Progenitor cell of endocrine pancreas (in vitro differentiated cells): ENCODE data around the gene FOXN4. TPM values are rescaled to one million over a fixed set of nuclear protein-coding genes. Genes with fewer than 3 reads are reported as not detected.

ENCODE experiments used
- DNase-seq: peaks from one replicate; pipeline ENCODE4 v3.0.0; 2021; ENCODE audit warnings: low spot score; ENCODE audit not compliant: unreplicated experiment
- H3K27ac Mint-ChIP-seq: 2 replicates; pipeline ENCODE4 v1.8.0; 2021; ENCODE audit warnings: mild to moderate bottlenecking, moderate library complexity, mixed read lengths
- H3K27me3 Mint-ChIP-seq: 2 replicates; pipeline ENCODE4 v1.8.0; 2021; ENCODE audit warnings: mixed read lengths
- H3K36me3 Mint-ChIP-seq: 2 replicates; pipeline ENCODE4 v1.8.0; 2022; ENCODE audit warnings: mixed read lengths; ENCODE audit not compliant: insufficient read depth
- H3K4me1 Mint-ChIP-seq: 2 replicates; pipeline ENCODE4 v1.8.0; 2021; ENCODE audit warnings: low read depth, mixed read lengths
- H3K4me3 Mint-ChIP-seq: 2 replicates; pipeline ENCODE4 v1.8.0; 2021; ENCODE audit warnings: low read depth, mild to moderate bottlenecking, moderate library complexity, mixed read lengths
- H3K9me3 Mint-ChIP-seq: 2 replicates; pipeline ENCODE4 v1.8.0; 2021; ENCODE audit warnings: low read depth, mixed read lengths
- CTCF ChIP-seq: fragments of 200-600 bp; sonication (generic); IDR thresholded peaks from one replicate; pipeline ENCODE4 v1.5.0; 2021; ENCODE audit warnings: antibody characterized with exemption, mild to moderate bottlenecking; ENCODE audit not compliant: unreplicated experiment
- total RNA-seq: library from RNA; stranded (reverse); gene quantifications from 2 replicates; pipeline ENCODE4 v1.2.1, GENCODE V29; 2021

The FOXN4 gene
- total RNA-seq, 1 donor from 2014 or later: 0.34 TPM

DNA sequence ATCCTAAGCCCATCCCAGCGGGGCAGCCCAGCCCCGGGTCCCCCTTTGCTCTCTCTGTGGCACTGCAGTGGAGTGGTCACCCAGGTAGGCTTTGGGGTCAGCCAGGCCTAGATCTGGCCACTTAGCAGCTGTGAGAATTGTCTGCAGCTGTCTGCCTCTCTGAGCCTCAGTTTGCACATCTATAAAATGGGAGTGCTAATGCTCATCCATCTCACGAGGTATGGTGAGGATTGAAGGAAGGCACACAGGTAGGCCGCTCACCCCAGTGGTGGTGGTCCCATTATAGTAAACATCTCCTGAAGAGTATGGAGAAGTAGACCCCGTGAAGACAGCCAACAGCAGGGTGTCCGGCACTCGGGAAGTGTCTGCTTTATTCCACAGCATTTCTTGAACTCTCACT is 9.2 kb downstream of the FOXN4 start:
- H3K36me3 Mint-ChIP-seq: no peaks in the 10 kb centered on the region
- no peak for TF ChIP-seq CTCF
- H3K9me3 Mint-ChIP-seq: no peaks in the 10 kb centered on the region
- no peak overlapping the region for H3K4me3 Mint-ChIP-seq
- H3K27me3 Mint-ChIP-seq: peaks cover 22% of the 10 kb centered on the region
- DNase-seq: no peak
- H3K27ac Mint-ChIP-seq: no peak overlapping the region
- no peaks in the 10 kb centered on the region for H3K4me1 Mint-ChIP-seq

- no peak overlapping the region for H3K4me3 Mint-ChIP-seq
- no peaks in the 10 kb centered on the region for H3K36me3 Mint-ChIP-seq
- no peak overlapping the region for H3K27ac Mint-ChIP-seq
- H3K9me3 Mint-ChIP-seq: no peaks in the 10 kb centered on the region
- no peak for DNase-seq
- no peak for TF ChIP-seq CTCF
- peaks cover 15% of the 10 kb centered on the region for H3K27me3 Mint-ChIP-seq
- no peaks in the 10 kb centered on the region for H3K4me1 Mint-ChIP-seq
Measured at GRCh38 chr12:109296431-109296830, 12.7 kb downstream of the FOXN4 start.

GRCh38 chr12:109295764-109296425 is 13.2 kb downstream of the FOXN4 start:
- no peak overlapping the region for H3K27ac Mint-ChIP-seq
- no peaks in the 10 kb centered on the region for H3K36me3 Mint-ChIP-seq
- no peak for TF ChIP-seq CTCF
- H3K4me1 Mint-ChIP-seq: no peaks in the 10 kb centered on the region
- no peaks in the 10 kb centered on the region for H3K9me3 Mint-ChIP-seq
- no peak overlapping the region for H3K4me3 Mint-ChIP-seq
- peaks cover 13% of the 10 kb centered on the region for H3K27me3 Mint-ChIP-seq
- no peak for DNase-seq

DNA sequence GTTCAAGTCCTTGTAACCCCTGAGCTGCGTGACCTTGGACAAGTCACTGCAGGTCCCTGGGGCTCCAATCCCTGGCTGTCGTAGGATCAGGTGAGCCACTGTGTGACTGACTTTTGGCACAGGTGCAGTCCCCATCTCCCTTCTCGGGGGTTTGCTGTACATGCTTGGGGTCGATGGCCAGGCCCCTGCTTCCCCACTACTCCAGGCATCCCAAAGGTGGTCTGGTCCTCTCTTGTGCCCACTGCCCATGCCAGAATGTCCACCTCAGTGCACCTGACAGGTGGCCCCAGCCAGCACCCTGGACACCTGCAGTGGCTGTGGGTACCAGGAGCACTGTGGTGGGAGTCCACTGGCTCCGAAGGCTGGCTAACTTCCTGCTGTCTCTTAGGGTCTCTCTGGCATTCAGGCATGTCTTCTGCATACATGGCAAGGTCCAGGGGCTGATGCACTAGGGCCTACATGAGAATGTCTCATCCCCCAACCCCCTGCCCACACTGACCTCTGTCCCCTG is 14.7 kb downstream of the FOXN4 start:
- no peak for DNase-seq
- peaks cover 13% of the 10 kb centered on the region for H3K27me3 Mint-ChIP-seq
- no peak for TF ChIP-seq CTCF
- no peak overlapping the region for H3K4me3 Mint-ChIP-seq
- H3K36me3 Mint-ChIP-seq: no peaks in the 10 kb centered on the region
- H3K9me3 Mint-ChIP-seq: no peaks in the 10 kb centered on the region
- H3K27ac Mint-ChIP-seq: no peak overlapping the region
- H3K4me1 Mint-ChIP-seq: no peaks in the 10 kb centered on the region

DNA sequence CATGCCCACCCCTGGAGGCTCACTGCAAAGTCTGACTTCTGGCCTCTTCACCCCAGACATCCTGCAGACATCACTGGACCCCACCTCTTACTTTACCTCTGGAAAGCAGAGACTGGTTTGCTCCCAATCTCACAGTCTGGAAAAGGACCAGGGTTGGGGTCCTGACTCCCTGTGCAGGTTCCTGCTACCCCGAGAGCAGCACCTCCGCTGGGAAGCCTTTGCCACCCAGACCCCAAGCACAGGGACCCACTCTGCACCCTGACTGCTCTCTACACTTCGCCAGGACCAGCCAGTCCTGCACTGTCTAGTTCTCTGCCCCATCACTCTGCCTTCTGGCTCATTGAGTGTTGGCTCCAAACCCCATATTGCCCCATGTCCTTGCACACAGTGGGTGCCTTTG is 16.0 kb downstream of the FOXN4 start:
- Mint-ChIP-seq H3K4me1 (no peaks in the 10 kb centered on the region), H3K27ac (no peak overlapping the region), H3K36me3 (no peaks in the 10 kb centered on the region), H3K9me3 (no peaks in the 10 kb centered on the region), H3K27me3 (peaks cover 13% of the 10 kb centered on the region), H3K4me3 (no peak overlapping the region)
- no peak for DNase-seq
- TF ChIP-seq CTCF: no peak
